Umbilical cord (tissue), 2 donors: ENCODE results near the gene KCNMA1. TPM values are rescaled to one million over a fixed set of nuclear protein-coding genes. Genes with fewer than 3 reads are reported as not detected.

Experiments
- DNase-seq: peaks from one replicate; pipeline ENCODE4 v3.0.0-alpha.2; 2015; ENCODE audit warnings: low spot score
- total RNA-seq: library from RNA; depleted of rRNA; stranded (reverse); fragments of >200 nt; gene quantifications from one replicate; pipeline ENCODE4 v1.2.3, GENCODE V29; 2014; ENCODE audit warnings: low replicate concordance; ENCODE audit not compliant: insufficient read depth

Gene KCNMA1
- total RNA-seq, 1 donor from 2014 or later: 79.2 TPM

DNA sequence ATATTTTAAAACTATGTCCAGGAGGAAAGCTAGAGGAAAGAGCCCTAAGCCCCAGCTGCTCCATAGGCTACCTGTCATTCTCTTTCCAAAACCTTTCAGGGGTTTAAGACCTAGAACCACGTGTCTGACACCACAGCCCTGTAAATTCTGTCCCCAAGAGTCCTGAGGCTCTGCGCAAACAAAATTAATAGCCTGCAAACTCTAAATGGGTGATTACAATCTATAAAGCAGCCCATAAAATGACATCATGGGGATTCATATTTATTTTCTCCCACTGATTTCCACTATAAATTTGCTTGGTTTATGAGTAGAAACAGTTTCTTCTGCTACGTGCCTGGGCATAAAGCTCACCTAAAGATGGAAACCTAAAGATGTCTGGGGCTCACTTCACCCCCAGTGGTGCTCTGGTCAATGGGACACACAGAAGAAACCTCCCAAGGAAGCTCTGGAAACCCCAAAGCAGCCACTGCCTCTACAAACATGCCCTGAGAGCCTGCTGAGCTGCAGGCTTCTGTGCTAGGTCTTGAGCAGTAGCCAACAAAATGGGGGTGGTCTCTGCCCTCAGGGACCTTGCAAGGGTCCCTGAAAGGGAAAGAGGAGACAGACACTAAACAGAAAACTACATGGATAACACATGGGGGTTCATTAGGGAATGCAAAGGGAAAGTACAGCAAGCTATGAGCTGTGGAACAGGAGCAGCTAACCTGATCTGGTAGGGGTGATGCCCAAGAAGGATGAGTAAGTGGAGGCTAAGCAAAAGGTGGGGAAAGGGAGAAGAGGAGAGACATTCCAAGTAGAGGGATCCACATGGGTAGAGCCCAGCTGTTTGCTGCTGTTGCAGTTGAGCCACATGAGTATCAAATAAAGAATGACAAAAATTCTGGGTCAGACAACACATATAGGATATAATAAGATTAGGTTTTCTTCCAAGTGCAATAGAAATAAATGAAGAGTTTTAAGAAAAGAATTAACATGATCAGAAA, 331.7 kb downstream of the KCNMA1 start:
- DNase-seq: peak; percentile 61

DNA sequence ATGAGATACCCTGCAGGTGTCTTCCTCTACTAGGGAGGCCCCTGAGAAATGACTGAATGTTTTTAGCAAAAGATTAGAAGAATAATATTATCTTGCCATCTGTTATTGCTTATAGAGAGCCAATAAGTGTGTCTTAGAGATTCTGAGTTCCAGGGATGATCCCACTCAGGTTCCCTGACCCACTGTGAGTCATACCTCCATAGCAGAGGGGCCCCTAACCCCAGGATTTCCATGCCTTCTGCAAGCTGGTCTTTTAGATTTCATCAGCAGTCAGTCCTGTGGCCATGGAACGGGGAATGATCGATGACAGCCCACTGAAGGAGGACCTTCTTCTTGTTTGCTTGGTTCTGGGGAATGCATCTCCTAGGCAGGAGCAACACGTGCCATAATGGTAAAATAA, 333.4 kb downstream of the KCNMA1 start:
- no peak for DNase-seq

DNA sequence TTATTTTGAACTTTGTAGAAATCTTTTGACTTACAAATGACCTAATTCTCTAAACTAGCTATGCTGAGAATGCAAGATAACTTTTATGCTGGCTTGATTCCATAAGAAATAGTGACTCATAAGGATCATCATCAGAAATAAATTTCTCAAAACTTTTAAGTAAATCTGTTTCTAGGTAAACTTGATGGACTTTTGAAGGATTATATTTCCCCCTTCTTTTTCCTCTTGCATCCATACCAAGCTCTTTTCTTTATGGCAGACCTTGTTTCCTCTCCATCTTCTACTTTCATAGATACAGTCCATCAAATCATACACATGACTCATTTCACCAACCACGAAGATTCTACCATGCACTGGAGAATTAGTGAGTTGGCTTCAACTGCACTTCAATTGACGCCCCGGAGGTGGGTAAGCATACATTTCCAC, 336.3 kb downstream of the KCNMA1 start:
- DNase-seq: no peak

DNA sequence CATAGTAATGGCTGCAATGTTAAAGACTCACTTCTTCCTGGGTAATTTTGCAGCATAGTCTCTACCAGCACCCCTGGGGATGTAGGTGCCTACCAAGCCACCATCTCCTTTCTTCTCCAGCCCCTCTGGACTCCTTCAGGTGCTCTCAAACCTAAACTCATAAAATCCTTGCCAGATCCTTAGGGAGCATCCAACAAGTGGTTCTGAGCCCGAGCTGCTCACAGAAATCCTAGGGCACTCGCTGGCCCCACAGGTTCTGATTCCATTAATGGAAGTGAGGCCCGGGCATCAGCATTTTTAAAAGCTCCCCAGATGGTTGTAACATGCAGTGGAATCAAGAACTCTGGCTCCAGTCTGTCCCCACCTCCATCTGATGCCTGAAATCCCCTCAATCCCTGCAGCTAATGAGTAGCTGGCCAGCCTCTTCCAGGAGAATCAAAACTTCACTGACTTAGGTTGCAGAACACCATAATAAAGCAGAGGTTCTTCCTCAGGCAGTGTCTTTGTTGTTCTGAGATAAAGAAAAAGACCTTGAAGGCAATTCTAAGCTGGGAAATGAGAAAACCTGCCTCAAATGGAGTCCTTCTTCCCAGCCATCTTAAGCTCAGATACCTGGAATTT, 336.8 kb downstream of the KCNMA1 start:
- peak; percentile 86 for DNase-seq

GRCh38 chr10:77299320-77299719, 338.3 kb downstream of the KCNMA1 start:
- DNase-seq: no peak

DNA sequence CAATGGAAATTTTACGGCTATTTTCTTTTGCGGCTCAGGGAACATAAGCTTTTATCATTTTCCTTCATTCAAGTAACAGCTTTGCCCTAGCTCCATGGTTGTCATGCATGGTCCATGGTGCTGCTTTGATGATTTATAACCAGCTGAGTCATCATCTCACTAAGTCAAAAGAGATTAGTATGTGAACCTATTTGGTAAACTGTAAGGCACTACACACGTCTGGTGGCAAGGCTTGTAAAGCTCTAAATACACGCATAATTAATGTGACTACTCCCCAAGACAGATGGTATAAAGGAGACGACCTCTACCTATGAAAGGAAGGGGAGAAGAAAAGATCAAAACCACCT, 340.2 kb downstream of the KCNMA1 start:
- DNase-seq: peak; percentile 81

DNA sequence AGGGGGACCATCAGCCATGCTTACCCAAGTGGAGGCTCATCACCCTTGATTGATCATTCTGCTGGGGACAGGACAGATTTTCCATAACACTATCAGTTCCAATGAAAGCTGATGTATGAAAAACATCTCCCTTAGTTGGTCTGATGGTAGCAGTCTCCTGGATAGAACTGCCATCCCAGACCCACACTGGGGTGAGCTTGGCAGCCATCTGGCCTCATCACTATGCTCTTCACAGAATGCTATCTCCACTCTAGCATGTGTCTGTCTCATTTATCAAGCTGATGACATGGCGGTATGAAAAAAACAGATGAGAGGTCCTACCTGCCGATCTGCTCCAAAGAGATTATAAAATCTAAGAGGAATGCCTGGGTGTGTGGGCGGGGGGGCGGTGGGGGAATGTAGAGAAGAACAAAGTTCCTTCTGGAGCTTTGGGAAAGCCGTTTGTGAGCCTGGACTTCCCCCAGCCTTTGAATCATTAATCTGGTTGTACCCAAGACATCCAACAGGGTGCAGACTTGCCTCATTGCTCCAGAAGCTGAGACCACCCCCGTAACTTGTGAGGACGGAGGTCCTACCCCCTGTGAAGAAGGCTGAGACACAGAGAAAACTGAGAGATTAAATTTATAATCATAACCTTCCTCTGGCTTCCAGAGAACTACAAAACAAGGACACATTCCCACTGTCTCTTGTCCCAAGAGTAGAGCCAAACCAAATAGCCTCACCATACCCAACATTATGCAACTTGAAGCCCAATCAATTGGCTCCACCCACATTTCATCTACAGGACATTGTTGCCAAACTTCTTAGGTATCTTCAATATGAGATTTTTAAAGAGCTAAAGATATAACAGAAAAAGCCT, 340.8 kb downstream of the KCNMA1 start:
- DNase-seq: no peak

DNA sequence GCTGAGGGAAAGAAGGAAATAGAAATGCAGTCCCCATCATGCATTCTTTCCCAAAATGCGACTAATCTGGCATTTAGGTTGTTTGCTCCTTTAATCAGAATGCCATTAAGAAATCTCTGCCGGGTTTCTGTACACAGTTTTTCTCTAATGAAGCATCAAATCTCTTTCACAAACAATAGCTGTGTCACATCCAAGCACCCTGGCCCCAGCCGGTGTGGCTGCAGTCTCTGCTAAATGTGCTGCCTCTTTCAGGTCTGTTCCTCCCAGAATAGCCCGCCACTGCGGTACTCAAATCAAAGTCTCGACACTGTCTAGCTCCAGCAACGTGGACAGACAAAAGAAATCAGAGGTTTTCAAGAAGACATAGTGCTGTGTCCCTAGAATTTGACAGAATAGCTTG, 343.8 kb downstream of the KCNMA1 start:
- DNase-seq: no peak

- no peak for DNase-seq
Measured at GRCh38 chr10:77293347-77293746, 344.3 kb downstream of the KCNMA1 start.

- DNase-seq: peak; percentile 97
Measured at GRCh38 chr10:77291596-77292505, 345.8 kb downstream of the KCNMA1 start.

DNA sequence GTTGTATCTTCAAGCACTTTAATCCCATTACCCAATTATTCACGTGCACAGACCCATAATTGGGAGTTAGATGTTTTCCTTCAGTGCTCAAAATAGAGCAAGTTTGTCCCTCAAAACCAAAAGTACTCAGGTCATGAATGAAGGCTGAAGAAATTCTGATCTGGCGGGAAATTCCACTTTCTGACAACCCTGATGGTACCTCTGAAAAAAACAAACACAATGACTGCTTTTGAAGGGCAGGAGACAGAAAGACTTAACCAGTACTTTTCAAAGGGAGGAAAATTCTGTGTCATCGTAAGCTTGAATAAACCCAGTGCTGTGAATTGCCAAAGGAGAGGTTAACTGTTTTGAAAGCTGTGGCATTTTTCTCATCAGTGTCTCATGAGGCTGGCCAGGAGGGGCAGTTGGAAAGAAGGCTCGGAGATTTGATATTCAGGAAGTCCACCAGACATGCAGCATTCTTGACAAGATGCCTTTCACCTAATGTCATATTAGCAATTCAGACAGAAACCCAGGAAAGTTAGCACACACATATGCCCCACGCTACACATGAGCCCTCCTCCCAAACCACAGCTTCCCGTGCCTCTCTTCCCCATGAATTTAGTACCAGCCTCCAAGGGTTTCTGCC, 347.0 kb downstream of the KCNMA1 start:
- DNase-seq: peak; percentile 91

GRCh38 chr10:77289790-77290189, 347.8 kb downstream of the KCNMA1 start:
- DNase-seq: peak; percentile 93

- DNase-seq: no peak
Measured at GRCh38 chr10:77289027-77289501, 348.5 kb downstream of the KCNMA1 start.

GRCh38 chr10:77287647-77288120, 349.9 kb downstream of the KCNMA1 start:
- peak; percentile 84 for DNase-seq

DNA sequence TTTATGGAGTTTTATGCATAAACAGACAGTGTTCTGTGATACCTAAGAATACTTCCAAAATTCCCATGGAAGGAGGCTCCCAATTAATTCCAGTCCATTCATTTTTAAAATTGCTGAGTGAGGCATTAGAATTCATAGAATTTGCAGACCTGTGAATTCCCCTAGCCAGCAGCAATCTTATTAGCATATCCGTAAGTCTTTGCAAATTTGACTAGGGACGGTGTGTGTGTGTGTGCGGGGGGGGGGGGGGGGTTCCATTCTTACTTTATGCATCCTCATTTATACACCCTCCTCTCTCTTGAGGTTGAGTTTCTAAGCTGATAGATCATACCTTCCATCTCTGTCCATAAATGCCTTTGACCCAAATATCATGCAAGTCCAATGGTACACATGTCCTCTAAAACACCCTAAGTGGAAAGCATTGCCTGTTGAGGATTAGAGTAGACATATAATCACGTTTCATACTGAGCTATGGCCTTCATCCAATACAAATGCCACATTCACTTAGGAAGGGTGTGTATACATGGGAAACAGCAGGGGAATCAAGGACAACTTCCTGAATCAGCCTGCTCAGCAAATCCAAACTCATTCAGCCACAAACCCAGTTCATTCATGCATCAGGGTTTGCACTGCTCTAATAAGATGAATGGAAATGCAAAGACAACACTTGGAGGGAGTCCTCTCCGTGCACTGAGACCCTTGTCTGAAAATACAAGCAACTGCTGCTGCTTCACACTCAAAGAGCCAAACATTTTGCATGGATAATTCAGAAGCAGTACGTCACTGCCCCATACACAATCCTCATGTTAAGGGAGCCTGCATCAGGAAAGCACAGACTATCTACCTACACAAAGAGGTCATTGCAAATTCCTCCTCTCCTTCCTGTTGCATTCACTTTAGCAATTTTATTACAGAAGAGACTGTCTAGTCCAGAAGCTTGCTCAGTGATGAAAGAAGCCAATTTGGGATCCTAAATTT, 350.8 kb downstream of the KCNMA1 start:
- no peak for DNase-seq

- no peak for DNase-seq
Measured at GRCh38 chr10:77285529-77286182, 352.0 kb downstream of the KCNMA1 start.

DNA sequence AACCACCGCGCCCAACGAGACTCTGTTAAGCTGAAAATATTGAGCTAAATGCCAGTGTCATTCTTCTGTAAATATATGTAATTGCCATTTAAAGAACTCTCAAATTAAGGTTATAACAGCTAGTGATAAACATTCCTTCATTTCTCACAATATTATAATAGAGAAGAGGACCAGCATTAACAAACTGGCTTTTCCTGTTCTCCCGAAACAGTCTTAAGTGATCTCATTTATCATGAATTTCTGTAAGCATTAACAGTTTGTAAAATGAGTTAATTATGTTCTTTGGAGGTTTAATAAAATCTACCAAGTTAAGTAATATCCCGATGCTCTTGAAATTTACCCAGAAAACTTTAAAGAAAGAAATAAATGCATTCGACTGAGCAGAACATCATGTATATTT, 352.8 kb downstream of the KCNMA1 start:
- peak; percentile 42 for DNase-seq

DNA sequence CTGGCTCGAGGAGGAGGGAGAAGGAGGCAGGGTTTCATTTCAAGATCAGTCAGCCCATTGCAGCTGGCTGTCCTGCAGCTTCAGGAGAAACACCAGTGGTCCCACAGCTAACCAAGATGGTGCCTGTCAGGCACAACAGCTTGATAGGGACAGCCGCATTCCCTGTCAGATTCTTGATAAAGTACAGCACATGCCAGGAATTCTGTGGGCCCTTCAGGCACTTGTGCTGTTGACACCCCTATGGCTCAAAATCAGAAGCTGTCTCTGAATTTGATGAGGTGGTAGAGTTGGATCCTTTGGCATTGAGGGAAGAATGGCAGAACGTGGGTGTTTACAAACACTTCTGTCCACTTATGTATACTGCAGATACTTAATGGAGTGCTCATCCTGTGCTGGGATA, 354.3 kb downstream of the KCNMA1 start:
- DNase-seq: no peak
